Measurements from ENCODE around the gene NPW.

DNA sequence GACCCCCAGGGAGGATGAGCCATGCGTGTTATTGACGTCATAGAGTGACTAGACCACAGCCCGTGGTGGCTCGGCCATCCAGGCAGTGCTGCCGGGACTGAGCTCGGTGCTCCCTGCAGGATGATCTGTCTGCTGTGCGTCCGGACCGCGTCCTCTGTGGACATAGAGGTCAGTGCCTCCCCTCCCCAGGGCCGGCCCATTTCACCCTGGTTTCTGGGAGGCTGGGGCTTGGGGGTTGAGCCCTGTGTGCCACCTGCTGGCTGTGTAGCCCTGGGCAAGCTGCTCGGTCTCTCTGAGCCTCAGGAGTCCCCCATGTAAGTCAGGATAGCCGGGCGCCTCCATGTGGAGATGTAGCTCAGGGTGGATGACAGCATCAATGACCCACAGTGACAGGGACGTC is 36.5 kb downstream of the NPW start:
- TF ChIP-seq, protein P1, sequence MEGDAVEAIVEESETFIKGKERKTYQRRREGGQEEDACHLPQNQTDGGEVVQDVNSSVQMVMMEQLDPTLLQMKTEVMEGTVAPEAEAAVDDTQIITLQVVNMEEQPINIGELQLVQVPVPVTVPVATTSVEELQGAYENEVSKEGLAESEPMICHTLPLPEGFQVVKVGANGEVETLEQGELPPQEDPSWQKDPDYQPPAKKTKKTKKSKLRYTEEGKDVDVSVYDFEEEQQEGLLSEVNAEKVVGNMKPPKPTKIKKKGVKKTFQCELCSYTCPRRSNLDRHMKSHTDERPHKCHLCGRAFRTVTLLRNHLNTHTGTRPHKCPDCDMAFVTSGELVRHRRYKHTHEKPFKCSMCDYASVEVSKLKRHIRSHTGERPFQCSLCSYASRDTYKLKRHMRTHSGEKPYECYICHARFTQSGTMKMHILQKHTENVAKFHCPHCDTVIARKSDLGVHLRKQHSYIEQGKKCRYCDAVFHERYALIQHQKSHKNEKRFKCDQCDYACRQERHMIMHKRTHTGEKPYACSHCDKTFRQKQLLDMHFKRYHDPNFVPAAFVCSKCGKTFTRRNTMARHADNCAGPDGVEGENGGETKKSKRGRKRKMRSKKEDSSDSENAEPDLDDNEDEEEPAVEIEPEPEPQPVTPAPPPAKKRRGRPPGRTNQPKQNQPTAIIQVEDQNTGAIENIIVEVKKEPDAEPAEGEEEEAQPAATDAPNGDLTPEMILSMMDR (IDR thresholded peaks at IDR 0.05; ENCODE audit: low read depth, low read length, poor library complexity, severe bottlenecking), result no peak
- TF ChIP-seq EZH2phosphoT487 (IDR thresholded peaks at IDR 0.05; ENCODE audit: borderline replicate concordance, low read length), result no peak

All from DOHH2 (cell line).